Measurements from ENCODE around the gene DR1.
"Not testable (repeated sequence)": the region's sequence is repeated elsewhere in the genome, so short reads cannot be mapped to it uniquely, and the experiment has no call there.

The DR1 gene

GRCh38 chr1:93347334-93347899 lies 1.7 kb downstream of the DR1 start:
- in situ Hi-C loops (cut with HindIII; ENCODE audit: low sequenced_read_pairs): no loop called here

GRCh38 chr1:93348104-93348728 lies 2.5 kb downstream of the DR1 start:
- in situ Hi-C loops (cut with HindIII; ENCODE audit: low sequenced_read_pairs): no loop called here
- TF ChIP-seq CTCF (IDR thresholded peaks at IDR 0.05; ENCODE audit: low read depth, low read length, missing control alignments): no peak
- peak overlapping the region; percentile 93 for H3K4me3 ChIP-seq (ENCODE audit: low read depth, low read length)
- DNase-seq (ENCODE audit: low read depth): no peak

More at GRCh38 chr1:93347334-93347899, 1.7 kb downstream of the DR1 start:
- H3K4me3 ChIP-seq (ENCODE audit: low read depth, low read length): peak overlapping the region; percentile 93
- no peak for TF ChIP-seq CTCF (IDR thresholded peaks at IDR 0.05; ENCODE audit: low read depth, low read length, missing control alignments)
- DNase-seq (ENCODE audit: low read depth): no peak

- in situ Hi-C loops (cut with HindIII; ENCODE audit: low sequenced_read_pairs): no loop called here
- peak overlapping the region; percentile 93 for H3K4me3 ChIP-seq (ENCODE audit: low read depth, low read length)
- no peak for TF ChIP-seq CTCF (IDR thresholded peaks at IDR 0.05; ENCODE audit: low read depth, low read length, missing control alignments)
- no peak for DNase-seq (ENCODE audit: low read depth)
These were observed 3.8 kb downstream of the DR1 start for GRCh38 chr1:93349231-93350135.

- no peak for TF ChIP-seq CTCF (IDR thresholded peaks at IDR 0.05; ENCODE audit: low read depth, low read length, missing control alignments)
- in situ Hi-C loops (cut with HindIII; ENCODE audit: low sequenced_read_pairs): no loop called here
These were observed 4.6 kb downstream of the DR1 start for GRCh38 chr1:93350322-93350721.

GRCh38 chr1:93350875-93351274 lies 5.2 kb downstream of the DR1 start:
- no peak for DNase-seq (ENCODE audit: low read depth)
- H3K4me3 ChIP-seq (ENCODE audit: low read depth, low read length): no peak overlapping the region
- no peak for TF ChIP-seq CTCF (IDR thresholded peaks at IDR 0.05; ENCODE audit: low read depth, low read length, missing control alignments)
- in situ Hi-C loops (cut with HindIII; ENCODE audit: low sequenced_read_pairs): no loop called here

More at GRCh38 chr1:93350322-93350721, 4.6 kb downstream of the DR1 start:
- no peak overlapping the region for H3K4me3 ChIP-seq (ENCODE audit: low read depth, low read length)
- no peak for DNase-seq (ENCODE audit: low read depth)

- in situ Hi-C loops (cut with HindIII; ENCODE audit: low sequenced_read_pairs); DNase-seq (ENCODE audit: low read depth); H3K4me3 ChIP-seq (ENCODE audit: low read depth, low read length): not testable (repeated sequence)
These were observed 5.6 kb downstream of the DR1 start for GRCh38 chr1:93351346-93351745.

Measured in astrocyte of the cerebellum (primary cell).